ENCODE data around the gene GIT1. TPM values are rescaled to one million over a fixed set of nuclear protein-coding genes. Genes with fewer than 3 reads are reported as not detected.
A peak's percentile ranks its signal among the peaks of the same experiment; 100 is the strongest.

The GIT1 gene
- total RNA-seq, 1 donor from 2014 or later: 64.8 TPM

- no peak for ATAC-seq
- intact Hi-C loops (cut with DNase I): no loop called here
- no peak overlapping the region for H3K4me3 ChIP-seq
- no peaks in the 10 kb centered on the region for H3K27me3 ChIP-seq
- no peaks in the 10 kb centered on the region for H3K9me3 ChIP-seq
- no peak overlapping the region for H3K27ac ChIP-seq
- no peak for DNase-seq
- no peak for TF ChIP-seq CTCF (IDR thresholded peaks at IDR 0.05)
- H3K4me1 ChIP-seq: peaks cover 2% of the 10 kb centered on the region
- H3K36me3 ChIP-seq: peaks cover 43% of the 10 kb centered on the region
These were observed 38.5 kb upstream of the GIT1 start for GRCh38 chr17:29627951-29628350.

GRCh38 chr17:29625037-29625750 lies 35.7 kb upstream of the GIT1 start:
- DNase-seq: no peak
- H3K36me3 ChIP-seq: peaks cover 16% of the 10 kb centered on the region
- no peak for TF ChIP-seq CTCF (IDR thresholded peaks at IDR 0.05)
- no peaks in the 10 kb centered on the region for H3K9me3 ChIP-seq
- no peaks in the 10 kb centered on the region for H3K27me3 ChIP-seq
- H3K4me3 ChIP-seq: no peak overlapping the region
- no peak overlapping the region for H3K27ac ChIP-seq
- H3K4me1 ChIP-seq: peaks cover 13% of the 10 kb centered on the region
- ATAC-seq: peak; percentile 6
- intact Hi-C loops (cut with DNase I): no loop called here

- H3K27ac ChIP-seq: no peak overlapping the region
- no peak overlapping the region for H3K4me3 ChIP-seq
- H3K27me3 ChIP-seq: no peaks in the 10 kb centered on the region
- peaks cover 13% of the 10 kb centered on the region for H3K4me1 ChIP-seq
- no peak for ATAC-seq
- no peak for TF ChIP-seq CTCF (IDR thresholded peaks at IDR 0.05)
- no peak for DNase-seq
- intact Hi-C loops (cut with DNase I): no loop called here
- H3K36me3 ChIP-seq: peaks cover 10% of the 10 kb centered on the region
- H3K9me3 ChIP-seq: no peaks in the 10 kb centered on the region
These were observed 35.1 kb upstream of the GIT1 start for GRCh38 chr17:29624586-29624985.

- H3K4me3 ChIP-seq: peak overlapping the region; percentile 76
- H3K4me1 ChIP-seq: peaks cover 14% of the 10 kb centered on the region
- no peaks in the 10 kb centered on the region for H3K9me3 ChIP-seq
- no peak for ATAC-seq
- intact Hi-C loops (cut with DNase I): no loop called here
- TF ChIP-seq CTCF (IDR thresholded peaks at IDR 0.05): no peak
- H3K36me3 ChIP-seq: no peaks in the 10 kb centered on the region
- no peaks in the 10 kb centered on the region for H3K27me3 ChIP-seq
- no peak for DNase-seq
- no peak overlapping the region for H3K27ac ChIP-seq
These were observed 33.8 kb upstream of the GIT1 start for GRCh38 chr17:29623283-29623647.

- peaks cover 20% of the 10 kb centered on the region for H3K4me1 ChIP-seq
- no peaks in the 10 kb centered on the region for H3K27me3 ChIP-seq
- no peaks in the 10 kb centered on the region for H3K9me3 ChIP-seq
- ATAC-seq (peak; percentile 68), DNase-seq (peak; percentile 75)
- H3K27ac ChIP-seq: no peak within 1 kb of the TSS
- H3K4me3 ChIP-seq: peak within 1 kb of the TSS; percentile 76
- no peaks in the 10 kb centered on the region for H3K36me3 ChIP-seq
- intact Hi-C loops (cut with DNase I): no loop called here
- no peak for TF ChIP-seq CTCF (IDR thresholded peaks at IDR 0.05)
These were observed 33.2 kb upstream of the GIT1 start, which contains the start of gene CORO6 for GRCh38 chr17:29622337-29623282. Gene CORO6, minus strand, starts transcription at chr17:29622912. Its CDS starts 1,491 bp downstream, at chr17:29621421.

Measured in upper lobe of right lung (tissue), 1 donor.